BE2C (cell line): ENCODE measurements around the gene ATP1B2. TPM values are rescaled to one million over a fixed set of nuclear protein-coding genes. Genes with fewer than 3 reads are reported as not detected.
A peak's percentile ranks its signal among the peaks of the same experiment; 100 is the strongest.

ENCODE experiments used
- DNase-seq: peaks from one replicate; pipeline ENCODE4 v3.0.0-alpha.2; 2020
- H3K27me3 ChIP-seq: fragments of 250-450 bp; sonication (Bioruptor Pico); 2 replicates; pipeline ENCODE4 v1.5.1; 2020; ENCODE audit warnings: mild to moderate bottlenecking
- H3K36me3 ChIP-seq: fragments of 250-450 bp; sonication (Bioruptor Pico); 2 replicates; pipeline ENCODE4 v1.5.1; 2020; ENCODE audit warnings: mild to moderate bottlenecking
- H3K4me1 ChIP-seq: fragments of 250-450 bp; sonication (Bioruptor Pico); 2 replicates; pipeline ENCODE4 v1.5.1; 2020
- H3K4me3 ChIP-seq: 2 replicates; pipeline ENCODE4 v1.5.1; 2011; ENCODE audit warnings: low read depth, low read length
- H3K9me3 ChIP-seq: fragments of 250-450 bp; sonication (Bioruptor Pico); 2 replicates; pipeline ENCODE4 v1.5.1; 2020
- CTCF ChIP-seq: IDR thresholded peaks from 2 replicates; pipeline ENCODE4 v1.5.1; 2012; ENCODE audit warnings: mild to moderate bottlenecking, low read depth, low read length
- polyA plus RNA-seq: library from polyadenylated mRNA; unstranded; fragments of >200 nt; gene quantifications from one replicate; pipeline ENCODE4 v1.2.1, GENCODE V29; 2012; ENCODE audit warnings: low read depth, missing spikeins; ENCODE audit not compliant: insufficient read length, insufficient read depth

ATP1B2 gene
- polyA plus RNA-seq = not detected

- no peak for TF ChIP-seq CTCF
- Histone ChIP-seq H3K9me3 (no peaks in the 10 kb centered on the region), H3K4me3 (peak within 1 kb of the TSS; percentile 40), H3K27me3 (peaks cover 17% of the 10 kb centered on the region), H3K36me3 (no peaks in the 10 kb centered on the region), H3K4me1 (no peaks in the 10 kb centered on the region)
- DNase-seq = peak; percentile 76
Observed at GRCh38 chr17:7650509-7651096, at the start of gene ATP1B2. ATP1B2 (plus strand) TSS chr17:7650926; CDS start chr17:7651519, 593 bp downstream.

GRCh38 chr17:7606280-7606679, 44.4 kb upstream of the ATP1B2 start:
- Histone ChIP-seq H3K4me3 (no peak overlapping the region), H3K36me3 (no peaks in the 10 kb centered on the region; the same call in 1 of the 2 replicates), H3K9me3 (no peaks in the 10 kb centered on the region), H3K4me1 (no peaks in the 10 kb centered on the region), H3K27me3 (no peaks in the 10 kb centered on the region)
- no peak for DNase-seq
- no peak for TF ChIP-seq CTCF

- H3K4me1 ChIP-seq = no peaks in the 10 kb centered on the region
- no peak for TF ChIP-seq CTCF
- DNase-seq = no peak
- H3K4me3 ChIP-seq = no peak overlapping the region
- H3K9me3 ChIP-seq = no peaks in the 10 kb centered on the region
- no peaks in the 10 kb centered on the region for H3K27me3 ChIP-seq
- no peaks in the 10 kb centered on the region for H3K36me3 ChIP-seq
Observed at GRCh38 chr17:7610641-7611040, 40.1 kb upstream of the ATP1B2 start.

- Histone ChIP-seq H3K4me3 (no peak overlapping the region), H3K9me3 (no peaks in the 10 kb centered on the region), H3K36me3 (no peaks in the 10 kb centered on the region), H3K4me1 (no peaks in the 10 kb centered on the region), H3K27me3 (no peaks in the 10 kb centered on the region)
- DNase-seq = no peak
- TF ChIP-seq CTCF = no peak
Observed at GRCh38 chr17:7611635-7612293, 39.0 kb upstream of the ATP1B2 start.

- H3K4me1 ChIP-seq = no peaks in the 10 kb centered on the region
- H3K9me3 ChIP-seq = no peaks in the 10 kb centered on the region
- DNase-seq = no peak
- no peaks in the 10 kb centered on the region for H3K27me3 ChIP-seq
- no peak for TF ChIP-seq CTCF
- no peaks in the 10 kb centered on the region for H3K36me3 ChIP-seq
- no peak overlapping the region for H3K4me3 ChIP-seq
Observed at GRCh38 chr17:7612294-7612640, 38.5 kb upstream of the ATP1B2 start.

GRCh38 chr17:7613769-7614424, 36.8 kb upstream of the ATP1B2 start:
- Histone ChIP-seq H3K27me3 (no peaks in the 10 kb centered on the region), H3K36me3 (no peaks in the 10 kb centered on the region), H3K9me3 (no peaks in the 10 kb centered on the region), H3K4me1 (no peaks in the 10 kb centered on the region), H3K4me3 (peak overlapping the region; percentile 73)
- TF ChIP-seq CTCF = no peak
- DNase-seq = no peak
